Measurements from ENCODE around the gene NTRK2.

DNA sequence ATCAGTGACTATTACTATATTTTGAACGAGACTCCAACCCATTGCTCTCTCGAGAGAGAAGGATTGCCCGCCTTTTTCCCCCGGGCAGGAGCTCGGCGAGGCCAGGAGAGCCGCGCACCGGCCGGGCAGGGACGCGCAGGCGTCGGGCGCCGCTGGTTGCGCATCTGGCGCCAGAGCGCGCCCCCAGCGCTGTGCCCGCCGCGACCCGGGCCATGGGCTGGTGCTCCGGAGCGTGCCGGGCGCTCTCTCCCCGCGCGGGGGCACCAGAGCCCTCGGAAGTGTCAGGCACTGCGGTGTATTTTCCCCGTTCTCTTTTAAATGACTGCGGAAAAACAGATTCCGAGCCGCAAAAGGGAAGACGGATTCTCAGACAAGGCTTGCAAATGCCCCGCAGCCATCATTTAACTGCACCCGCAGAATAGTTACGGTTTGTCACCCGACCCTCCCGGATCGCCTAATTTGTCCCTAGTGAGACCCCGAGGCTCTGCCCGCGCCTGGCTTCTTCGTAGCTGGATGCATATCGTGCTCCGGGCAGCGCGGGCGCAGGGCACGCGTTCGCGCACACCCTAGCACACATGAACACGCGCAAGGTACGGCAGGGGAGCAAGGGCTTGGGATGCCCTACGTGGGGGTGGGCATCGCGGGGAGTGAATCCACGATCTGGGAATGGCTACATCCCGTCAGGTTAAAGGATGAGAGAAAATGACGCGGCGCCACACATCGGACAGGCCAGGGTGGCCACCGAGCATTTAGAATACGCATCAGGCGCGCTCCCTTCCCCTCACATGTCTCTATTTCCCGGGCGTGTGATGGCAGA is 1.1 kb upstream of the NTRK2 start:
- TF ChIP-seq, protein P1, sequence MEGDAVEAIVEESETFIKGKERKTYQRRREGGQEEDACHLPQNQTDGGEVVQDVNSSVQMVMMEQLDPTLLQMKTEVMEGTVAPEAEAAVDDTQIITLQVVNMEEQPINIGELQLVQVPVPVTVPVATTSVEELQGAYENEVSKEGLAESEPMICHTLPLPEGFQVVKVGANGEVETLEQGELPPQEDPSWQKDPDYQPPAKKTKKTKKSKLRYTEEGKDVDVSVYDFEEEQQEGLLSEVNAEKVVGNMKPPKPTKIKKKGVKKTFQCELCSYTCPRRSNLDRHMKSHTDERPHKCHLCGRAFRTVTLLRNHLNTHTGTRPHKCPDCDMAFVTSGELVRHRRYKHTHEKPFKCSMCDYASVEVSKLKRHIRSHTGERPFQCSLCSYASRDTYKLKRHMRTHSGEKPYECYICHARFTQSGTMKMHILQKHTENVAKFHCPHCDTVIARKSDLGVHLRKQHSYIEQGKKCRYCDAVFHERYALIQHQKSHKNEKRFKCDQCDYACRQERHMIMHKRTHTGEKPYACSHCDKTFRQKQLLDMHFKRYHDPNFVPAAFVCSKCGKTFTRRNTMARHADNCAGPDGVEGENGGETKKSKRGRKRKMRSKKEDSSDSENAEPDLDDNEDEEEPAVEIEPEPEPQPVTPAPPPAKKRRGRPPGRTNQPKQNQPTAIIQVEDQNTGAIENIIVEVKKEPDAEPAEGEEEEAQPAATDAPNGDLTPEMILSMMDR (IDR thresholded peaks at IDR 0.05; ENCODE audit: low read depth, low read length, missing input control), result peak; percentile 35
- peak; percentile 49 to 58 for TF ChIP-seq RAD21 (IDR thresholded peaks at IDR 0.05)
- TF ChIP-seq, protein P2, sequence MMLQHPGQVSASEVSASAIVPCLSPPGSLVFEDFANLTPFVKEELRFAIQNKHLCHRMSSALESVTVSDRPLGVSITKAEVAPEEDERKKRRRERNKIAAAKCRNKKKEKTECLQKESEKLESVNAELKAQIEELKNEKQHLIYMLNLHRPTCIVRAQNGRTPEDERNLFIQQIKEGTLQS (IDR thresholded peaks at IDR 0.05), result no peak
